NCI-H82 treated with DMSO at 0.1 percent for 48 hours (cell line): ENCODE results near the gene NCAM2.
A peak's percentile ranks its signal among the peaks of the same experiment; 100 is the strongest.

Experiments used
- DNase-seq: peaks from one replicate; lab custom pipeline; 2025; ENCODE audit not compliant: unreplicated experiment; lab: John Stamatoyannopoulos, UW

NCAM2 gene

DNA sequence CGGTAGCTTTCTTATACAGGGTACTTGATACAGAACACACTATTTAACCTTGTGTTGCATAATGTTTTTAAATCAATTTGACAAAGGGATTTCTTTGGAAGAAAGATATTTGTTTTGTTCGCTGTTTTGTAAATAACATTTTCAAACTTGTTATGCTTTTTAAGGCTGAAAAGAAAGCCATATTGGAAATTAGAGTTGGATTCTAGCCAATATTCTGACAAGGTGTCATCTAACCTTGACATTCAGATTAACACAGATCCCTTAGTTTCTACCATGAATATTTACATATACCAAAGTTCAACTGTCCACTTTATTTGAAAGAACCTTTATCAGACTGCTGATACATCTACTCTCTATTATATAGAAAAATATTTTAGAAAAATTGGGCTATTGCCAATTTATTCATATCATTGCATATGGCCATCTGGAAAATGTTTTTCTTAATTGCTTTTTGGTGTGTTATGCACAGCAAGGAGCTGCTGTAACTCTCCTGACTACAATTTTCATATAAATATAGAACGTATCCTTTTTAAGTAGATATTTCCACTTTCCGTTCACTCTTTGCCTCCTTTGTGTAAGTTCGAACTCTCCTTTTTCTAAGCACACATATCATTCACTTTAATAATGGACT, 206.3 kb downstream of the NCAM2 start:
- DNase-seq = no peak

DNA sequence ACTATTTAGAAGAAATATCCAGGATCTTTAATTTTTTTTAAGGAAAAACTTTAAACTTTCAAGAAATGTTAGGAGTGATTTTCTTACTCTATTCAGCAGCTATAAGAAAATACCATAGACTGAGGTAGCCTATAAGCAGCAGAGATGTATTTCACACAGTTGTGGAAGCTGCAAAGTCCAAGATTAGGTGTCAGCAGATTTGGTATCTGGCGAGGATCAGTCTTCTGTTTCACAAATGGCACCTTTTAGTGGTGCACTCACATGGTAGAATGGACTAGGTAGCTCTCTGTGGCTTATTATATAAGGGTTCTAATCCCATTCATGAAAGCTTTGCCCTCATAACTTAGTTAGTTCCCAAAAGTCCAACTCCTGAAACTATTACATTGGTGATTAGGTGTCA, 207.4 kb downstream of the NCAM2 start:
- no peak for DNase-seq

DNA sequence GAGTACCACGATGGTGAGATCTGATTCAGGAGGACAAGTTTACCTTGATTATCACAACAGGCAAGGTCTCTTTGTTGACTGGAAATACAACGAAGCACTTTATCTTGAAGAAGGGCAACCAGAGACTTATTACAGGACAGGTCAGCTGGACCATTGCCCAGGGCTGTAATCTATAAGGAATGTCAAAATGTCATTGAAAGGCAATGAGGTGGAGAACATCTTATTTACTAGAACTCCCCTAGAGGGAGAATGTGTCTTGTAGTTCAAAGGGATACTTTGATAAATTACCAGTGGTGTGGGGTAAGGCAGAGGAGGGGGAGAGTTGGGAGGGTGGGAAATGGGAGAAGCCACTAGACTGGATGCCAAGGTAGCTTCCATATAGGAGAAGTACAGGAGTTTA, 212.3 kb downstream of the NCAM2 start:
- DNase-seq = no peak

DNA sequence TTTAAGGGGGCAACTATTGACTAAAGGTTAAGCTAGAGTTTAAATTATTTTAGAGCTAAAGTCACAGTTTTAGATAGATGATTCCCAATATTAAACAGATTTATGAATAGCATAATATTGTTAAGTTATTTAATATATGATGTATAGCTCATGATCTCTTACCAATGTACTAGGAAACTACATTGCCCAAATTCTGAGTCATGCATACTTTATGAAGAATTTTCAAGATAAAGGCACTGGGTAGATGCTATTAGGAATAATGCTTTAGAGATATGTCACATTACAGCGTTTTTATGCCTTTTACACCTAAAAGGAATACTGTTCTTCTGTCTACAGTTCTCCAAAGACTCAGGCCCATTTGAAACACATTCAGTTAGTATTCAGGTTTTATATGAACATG, 215.1 kb downstream of the NCAM2 start:
- DNase-seq = no peak

GRCh38 chr21:21216047-21216446, 217.8 kb downstream of the NCAM2 start:
- DNase-seq = no peak

DNA sequence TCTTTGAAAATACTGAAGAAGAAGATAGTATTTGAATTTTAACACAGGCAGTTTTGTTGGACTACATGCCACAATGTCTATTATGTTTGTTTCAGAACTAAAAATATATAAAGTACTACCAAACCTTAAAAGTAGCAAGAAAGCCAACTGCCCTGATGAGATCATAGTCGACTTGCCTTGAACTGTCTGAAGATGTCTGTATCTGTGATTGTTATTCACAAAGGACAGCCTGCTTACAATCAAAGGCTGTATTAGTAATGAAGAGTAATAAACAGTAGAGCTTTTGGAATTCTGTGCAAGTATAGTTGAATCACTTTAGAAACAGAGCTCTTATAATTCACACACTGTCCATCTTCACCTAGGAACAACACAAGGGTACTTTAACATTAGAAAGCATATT, 228.3 kb downstream of the NCAM2 start:
- DNase-seq = no peak

GRCh38 chr21:21230672-21231071, 232.5 kb downstream of the NCAM2 start:
- no peak for DNase-seq

DNA sequence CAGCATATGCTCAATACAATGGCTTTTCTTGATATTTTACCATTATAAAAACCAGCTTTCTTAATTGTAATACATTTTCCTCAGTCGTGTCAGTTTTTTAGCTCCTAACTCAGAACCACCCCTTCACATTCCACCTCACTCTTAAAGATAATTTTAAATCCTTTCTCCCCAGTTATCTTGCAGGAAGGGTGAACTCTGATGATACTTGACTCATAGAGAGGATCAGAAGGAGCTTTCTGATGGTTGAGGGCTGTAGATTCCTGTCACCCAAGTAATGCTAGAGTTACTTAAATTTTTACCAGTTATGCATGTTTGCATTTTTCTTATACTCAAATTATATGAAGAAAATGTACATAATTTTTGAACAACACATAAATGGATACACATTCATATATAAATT, 233.7 kb downstream of the NCAM2 start:
- DNase-seq = no peak

DNA sequence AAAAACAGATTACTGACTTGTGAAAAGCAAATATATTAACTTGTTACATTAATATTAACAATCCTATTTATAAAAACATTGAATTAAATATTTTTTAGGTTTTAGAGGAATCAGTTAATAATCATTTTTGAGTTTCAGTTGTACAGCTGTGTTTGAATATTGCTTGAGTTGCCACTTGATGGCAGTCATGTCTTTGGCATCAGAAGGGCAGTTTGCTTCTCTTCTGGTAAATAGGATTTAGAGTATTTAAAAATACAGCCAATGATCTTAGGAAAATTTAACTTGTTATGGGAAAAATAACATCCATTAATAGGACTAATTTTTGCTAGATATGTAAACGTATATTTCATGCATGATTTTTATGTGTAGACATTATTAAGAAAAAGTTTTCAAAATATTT, 234.1 kb downstream of the NCAM2 start:
- peak; percentile 19 for DNase-seq

DNA sequence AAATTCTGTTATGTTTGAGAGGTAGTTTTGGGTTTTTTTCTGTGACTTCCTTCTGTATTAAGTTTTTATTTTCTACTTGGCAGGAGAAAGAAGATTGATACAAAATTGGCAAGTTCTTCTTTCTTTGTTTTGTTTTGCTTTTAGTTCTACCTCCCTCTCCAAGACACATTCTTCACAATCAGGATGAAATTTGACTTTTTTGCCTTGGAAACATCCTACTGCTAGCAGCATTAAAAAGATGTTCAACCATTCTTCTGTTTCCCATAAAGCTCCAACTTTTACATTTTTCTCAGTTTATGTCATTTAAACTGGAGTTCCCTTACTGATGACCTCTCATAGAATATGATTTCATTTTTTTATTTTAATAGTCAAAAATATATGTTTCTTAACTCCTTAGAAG, 234.8 kb downstream of the NCAM2 start:
- DNase-seq = no peak

- DNase-seq = peak; percentile 52
Measured at GRCh38 chr21:21236996-21237395, 238.8 kb downstream of the NCAM2 start.

- DNase-seq = no peak
Measured at GRCh38 chr21:21238629-21239400, 240.6 kb downstream of the NCAM2 start.

DNA sequence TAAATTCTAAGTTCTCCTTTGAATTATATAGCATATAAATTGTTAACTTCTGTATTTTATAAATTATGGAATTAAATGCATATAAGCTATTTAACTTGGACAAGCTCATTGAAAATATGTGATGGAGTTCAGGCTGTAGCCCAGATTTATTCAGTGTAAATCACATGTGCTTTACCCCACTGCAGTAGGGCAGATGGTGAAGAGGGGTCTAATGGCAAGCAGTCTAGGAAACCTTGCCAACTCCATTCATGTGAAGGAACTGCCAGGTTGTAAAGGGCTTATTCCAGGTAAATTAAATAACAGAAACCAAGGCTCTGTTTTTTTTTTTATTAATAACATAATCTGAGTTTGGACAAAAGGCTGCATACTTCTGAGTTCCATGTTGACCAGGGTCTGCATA, 243.2 kb downstream of the NCAM2 start:
- no peak for DNase-seq

- no peak for DNase-seq
Measured at GRCh38 chr21:21246007-21246406, 247.8 kb downstream of the NCAM2 start.

DNA sequence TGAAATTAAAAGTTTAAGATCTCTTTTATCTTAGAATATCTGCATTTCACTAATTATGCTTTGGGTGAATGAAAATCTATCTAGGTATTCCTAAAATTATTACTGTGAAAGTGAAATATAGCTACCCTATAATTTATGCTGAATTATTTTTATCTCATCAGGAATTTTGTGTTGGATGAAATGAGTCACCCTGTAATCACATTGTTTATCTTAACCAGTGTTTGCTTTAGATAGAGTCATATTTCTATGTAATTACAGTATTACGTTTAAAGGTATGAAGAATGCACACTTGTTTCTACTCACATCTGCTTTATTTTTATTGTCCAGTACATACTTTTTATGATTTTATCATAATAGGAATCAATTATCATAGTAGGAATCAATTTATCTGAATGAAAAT, 249.2 kb downstream of the NCAM2 start:
- no peak for DNase-seq

DNA sequence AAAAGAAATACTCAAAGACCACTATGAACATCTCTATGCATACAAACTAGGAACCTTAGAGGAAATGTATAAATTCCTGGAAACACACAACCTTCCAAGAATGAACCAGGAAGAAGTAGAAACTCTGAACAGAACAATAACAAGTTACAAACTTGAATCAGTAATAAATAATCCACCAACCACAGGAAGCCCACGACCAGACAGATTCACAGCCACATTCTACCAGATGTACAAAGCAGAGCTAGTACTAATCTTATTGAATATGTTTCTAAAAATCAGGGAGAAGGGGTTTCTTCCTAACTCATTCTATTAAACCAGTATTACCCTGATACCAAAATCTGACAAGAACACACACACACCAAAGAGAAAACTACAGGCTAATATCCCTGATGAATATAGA, 263.8 kb downstream of the NCAM2 start:
- no peak for DNase-seq

DNA sequence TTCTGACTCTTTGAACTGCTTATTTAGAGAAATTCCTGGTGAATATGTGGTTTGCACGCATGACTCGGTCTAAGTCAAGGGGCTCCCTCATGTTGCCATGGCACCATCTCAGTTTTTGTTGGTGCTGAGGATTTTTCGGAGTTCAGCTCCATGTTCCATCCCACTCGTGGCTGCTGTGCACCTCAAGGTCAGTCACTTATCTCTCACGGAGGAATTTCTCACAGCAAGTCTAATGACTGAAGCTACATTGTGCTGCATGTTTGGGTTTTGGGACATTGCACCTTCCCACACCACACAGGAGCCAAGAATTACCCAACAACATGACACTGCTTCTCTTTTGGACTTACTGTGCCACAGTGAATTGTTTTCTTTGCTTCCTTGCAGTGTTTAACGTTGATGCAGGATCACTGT, 269.9 kb downstream of the NCAM2 start:
- no peak for DNase-seq

- no peak for DNase-seq
Measured at GRCh38 chr21:21268885-21269284, 270.7 kb downstream of the NCAM2 start.

- no peak for DNase-seq
Measured at GRCh38 chr21:21279193-21279901, 281.1 kb downstream of the NCAM2 start.

- no peak for DNase-seq
Measured at GRCh38 chr21:21283810-21284209, 285.6 kb downstream of the NCAM2 start.

GRCh38 chr21:21286170-21286798, 288.1 kb downstream of the NCAM2 start:
- no peak for DNase-seq

DNA sequence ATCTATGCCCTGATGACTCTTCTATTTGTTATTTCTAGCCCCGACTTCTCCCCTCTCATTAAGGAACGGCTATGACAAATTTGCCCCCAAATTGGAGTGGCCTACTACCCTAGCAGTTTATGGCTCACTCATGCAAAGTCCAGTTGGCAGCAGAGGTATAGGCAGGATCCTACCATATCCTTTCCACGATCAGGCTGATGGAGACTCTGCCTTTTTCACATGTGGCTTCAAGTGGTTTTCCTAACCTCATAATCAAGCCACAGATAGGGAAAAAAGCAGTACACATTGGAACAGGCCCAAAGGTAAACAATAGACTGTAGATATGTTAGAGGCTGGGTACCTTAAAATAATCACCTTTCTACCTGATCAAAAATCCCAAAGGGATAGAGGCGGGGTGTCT, 292.5 kb downstream of the NCAM2 start:
- no peak for DNase-seq
